ENCODE results near the gene PA2G4.

- no peak for TF ChIP-seq REST (IDR thresholded peaks at IDR 0.05)
- TF ChIP-seq CHD2 (IDR thresholded peaks at IDR 0.05; ENCODE audit: low read length, partially characterized antibody): no peak
- TF ChIP-seq MAX (IDR thresholded peaks at IDR 0.05): no peak
- no peak for TF ChIP-seq ESRRA (IDR thresholded peaks at IDR 0.05; ENCODE audit: borderline replicate concordance, low read length)
- no peak for TF ChIP-seq POLR2A (IDR thresholded peaks at IDR 0.05; ENCODE audit: low read length)
- TF ChIP-seq RAD21 (conservative IDR thresholded peaks at IDR 0.05 in 1 of 2, IDR thresholded peaks at IDR 0.05 in 1 of 2): no peak
- no peak for TF ChIP-seq RFX5 (IDR thresholded peaks at IDR 0.05)
- TF ChIP-seq SREBF2 (IDR thresholded peaks at IDR 0.05): no peak
- no peak for TF ChIP-seq JUNB (IDR thresholded peaks at IDR 0.05)
- no peak for TF ChIP-seq ELK1 (IDR thresholded peaks at IDR 0.05; ENCODE audit: low read depth, low read length)
- TF ChIP-seq CTCF (IDR thresholded peaks at IDR 0.05): no peak
- TF ChIP-seq HES2 (IDR thresholded peaks at IDR 0.05): no peak
- TF ChIP-seq MAZ (IDR thresholded peaks at IDR 0.05; ENCODE audit: borderline replicate concordance, low read depth, low read length): no peak
- no peak for TF ChIP-seq BCL3 (IDR thresholded peaks at IDR 0.05)
Measured at GRCh38 chr12:56130876-56131275, 26.5 kb downstream of the PA2G4 start.
